ENCODE measurements around the gene VAT1.
A peak's percentile ranks its signal among the peaks of the same experiment; 100 is the strongest.

DNA sequence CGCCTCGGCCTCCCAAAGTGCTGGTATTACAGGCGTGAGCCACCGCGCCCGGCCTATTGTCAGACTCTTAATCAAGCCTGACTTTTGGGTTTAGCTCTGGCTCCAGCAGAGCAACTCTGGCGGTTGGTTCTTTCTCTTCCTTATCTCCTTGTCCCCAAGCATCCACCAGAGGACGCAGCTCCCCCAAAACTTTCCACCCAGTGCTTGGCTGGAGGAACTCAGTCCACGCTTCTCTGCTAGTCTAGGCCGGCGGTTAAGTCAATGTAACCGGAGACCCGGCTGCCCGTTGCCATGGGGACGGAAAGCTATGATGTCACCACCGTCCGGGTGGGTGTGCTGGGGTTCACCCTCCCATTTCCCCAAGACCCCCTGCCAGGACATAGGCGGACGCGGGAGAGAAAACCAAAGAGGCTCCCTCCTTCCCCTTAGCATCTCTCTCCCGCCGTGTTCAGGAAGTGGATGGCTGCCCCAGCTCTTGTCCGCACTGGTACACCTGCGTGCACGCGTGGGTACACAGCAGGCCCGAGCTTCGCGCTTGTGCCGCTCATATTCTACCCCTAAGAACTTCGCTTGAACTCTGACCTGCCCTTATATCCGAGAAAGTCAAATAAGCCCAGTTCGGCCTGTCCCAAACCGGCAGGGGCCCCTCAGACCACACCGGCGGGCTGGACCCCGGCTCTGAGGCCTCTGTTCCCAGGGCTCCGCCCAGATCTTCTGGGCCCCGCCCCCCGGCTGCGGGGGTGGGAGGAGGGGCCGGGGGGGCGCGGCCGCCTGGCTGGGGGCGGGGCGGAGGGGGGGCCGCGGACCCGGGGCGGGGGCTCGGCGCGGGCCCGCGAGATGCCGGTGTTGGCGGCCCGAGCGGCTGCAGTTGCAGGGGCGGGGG is 2.5 kb upstream of the VAT1 start, which contains the start of gene RND2:
- TF ChIP-seq, protein P1, sequence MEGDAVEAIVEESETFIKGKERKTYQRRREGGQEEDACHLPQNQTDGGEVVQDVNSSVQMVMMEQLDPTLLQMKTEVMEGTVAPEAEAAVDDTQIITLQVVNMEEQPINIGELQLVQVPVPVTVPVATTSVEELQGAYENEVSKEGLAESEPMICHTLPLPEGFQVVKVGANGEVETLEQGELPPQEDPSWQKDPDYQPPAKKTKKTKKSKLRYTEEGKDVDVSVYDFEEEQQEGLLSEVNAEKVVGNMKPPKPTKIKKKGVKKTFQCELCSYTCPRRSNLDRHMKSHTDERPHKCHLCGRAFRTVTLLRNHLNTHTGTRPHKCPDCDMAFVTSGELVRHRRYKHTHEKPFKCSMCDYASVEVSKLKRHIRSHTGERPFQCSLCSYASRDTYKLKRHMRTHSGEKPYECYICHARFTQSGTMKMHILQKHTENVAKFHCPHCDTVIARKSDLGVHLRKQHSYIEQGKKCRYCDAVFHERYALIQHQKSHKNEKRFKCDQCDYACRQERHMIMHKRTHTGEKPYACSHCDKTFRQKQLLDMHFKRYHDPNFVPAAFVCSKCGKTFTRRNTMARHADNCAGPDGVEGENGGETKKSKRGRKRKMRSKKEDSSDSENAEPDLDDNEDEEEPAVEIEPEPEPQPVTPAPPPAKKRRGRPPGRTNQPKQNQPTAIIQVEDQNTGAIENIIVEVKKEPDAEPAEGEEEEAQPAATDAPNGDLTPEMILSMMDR (IDR thresholded peaks at IDR 0.05; ENCODE audit: poor library complexity, severe bottlenecking), result peak; percentile 97
- peak; percentile 95 for TF ChIP-seq MXI1 (conservative IDR thresholded peaks at IDR 0.05; ENCODE audit: poor library complexity, severe bottlenecking)

All from neural cell (in vitro differentiated cells).